Small intestine (tissue), 7 donors: ENCODE results near the gene UGT3A2. TPM values are rescaled to one million over a fixed set of nuclear protein-coding genes. Genes with fewer than 3 reads are reported as not detected.

Experiments used
- DNase-seq, 2 donors: peaks; one replicate each; pipeline versions ENCODE4 v3.0.0 to v3.0.0-alpha.2; 2013
- FAIRE-seq: peaks from 2 replicates; lab custom pipeline; 2012; peaks lifted over from hg19 to GRCh38; lab: Jason Lieb, UNC
- H3K27ac ChIP-seq, 3 donors: one replicate each; pipeline ENCODE4 v1.5.1; 2013; ENCODE audit warnings: low read length in 2 of 3, mild to moderate bottlenecking in 2 of 3, control low read depth in 1 of 3, inconsistent platforms in 1 of 3, low read depth in 1 of 3, moderate library complexity in 1 of 3
- H3K27me3 ChIP-seq, 3 donors: one replicate each; pipeline ENCODE4 v1.6.1; 2013; ENCODE audit warnings: low read length in 3 of 3, inconsistent platforms in 1 of 3; ENCODE audit not compliant: control insufficient read depth in 3 of 3, insufficient read depth in 3 of 3
- H3K36me3 ChIP-seq, 3 donors: one replicate each; pipeline ENCODE4 v1.6.1; 2013; ENCODE audit warnings: low read length in 3 of 3, inconsistent platforms in 1 of 3, low read depth in 1 of 3, mild to moderate bottlenecking in 1 of 3, moderate library complexity in 1 of 3; ENCODE audit not compliant: control insufficient read depth in 3 of 3, insufficient read depth in 2 of 3
- H3K4me1 ChIP-seq, 3 donors: one replicate each; pipeline ENCODE4 v1.6.1; 2013; ENCODE audit warnings: low read length in 2 of 3, inconsistent platforms in 1 of 3, low read depth in 1 of 3, mild to moderate bottlenecking in 1 of 3, moderate library complexity in 1 of 3; ENCODE audit not compliant: control insufficient read depth in 3 of 3, insufficient read depth in 2 of 3
- H3K4me3 ChIP-seq, 3 donors: one replicate each; pipeline ENCODE4 v1.5.1; 2013; ENCODE audit warnings: low read length in 3 of 3, control low read depth in 1 of 3, inconsistent platforms in 1 of 3, low read depth in 1 of 3, mild to moderate bottlenecking in 1 of 3, moderate library complexity in 1 of 3
- H3K9me3 ChIP-seq, 2 donors: one replicate each; pipeline ENCODE4 v1.6.1; 2013; ENCODE audit warnings: low read depth in 1 of 2, low read length in 1 of 2; ENCODE audit not compliant: control insufficient read depth in 2 of 2, insufficient read depth in 1 of 2
- WGBS, 3 donors: extraction: QIAGEN DNeasy Blood & Tissue Kit; methylation state at CpG; one replicate each; pipeline ENCODE4 v1.1.7; 2013; 5-methylcytosine and 5-hydroxymethylcytosine counted together
- polyA plus RNA-seq, 4 donors: library from polyadenylated mRNA; stranded (reverse) in 3 of 4; unstranded in 1 of 4; fragments of 200-250 nt in 3 of 4; fragments of 120-200 nt in 1 of 4; gene quantifications; one replicate each; pipeline versions ENCODE4 v1.2.1 to v1.2.3, GENCODE V29; 2013
- donor health status: healthy with polysubstance abuse.
- donor health status: control.
- donor health status: control.
- donor health status: Bipolar disorder and iron deficiency.
- donor health status: healthy.

Gene UGT3A2
- polyA plus RNA-seq, 4 donors: 0.42 to 6.9 TPM; not detected in 2

- Histone ChIP-seq H3K27me3 (no peaks in the 10 kb centered on the region), H3K4me3 (no peak overlapping the region), H3K27ac (no peak overlapping the region), H3K36me3 (no peaks in the 10 kb centered on the region), H3K4me1 (peaks cover 0 to 2% (median 0%) of the 10 kb centered on the region in 3 donors), H3K9me3 (no peaks in the 10 kb centered on the region)
- DNase-seq (no peak), FAIRE-seq (no peak)
- 65 to 78% (median 68%) methylated on average over 10 of the region's 10 CpGs for WGBS, 3 donors
Measured at GRCh38 chr5:36078430-36078829, 11.7 kb upstream of the UGT3A2 start.

GRCh38 chr5:36073595-36074216 lies 7.0 kb upstream of the UGT3A2 start:
- DNase-seq: peak; percentile 2 to 12
- peak overlapping the region in 1 of 3 donors; percentile 68 for H3K27ac ChIP-seq
- H3K27me3 ChIP-seq: peaks cover 0 to 4% (median 0%) of the 10 kb centered on the region in 3 donors
- H3K4me3 ChIP-seq: no peak overlapping the region
- WGBS, 3 donors: 68 to 78% (median 72%) methylated on average over 3 of the region's 3 CpGs
- no peaks in the 10 kb centered on the region for H3K36me3 ChIP-seq
- FAIRE-seq: no peak
- no peaks in the 10 kb centered on the region for H3K9me3 ChIP-seq
- H3K4me1 ChIP-seq: peaks cover 0 to 2% (median 0%) of the 10 kb centered on the region in 3 donors

- H3K9me3 ChIP-seq: no peaks in the 10 kb centered on the region
- H3K36me3 ChIP-seq: no peaks in the 10 kb centered on the region
- WGBS, 3 donors: 7 to 26% (median 15%) methylated on average over 9 of the region's 9 CpGs
- H3K4me1 ChIP-seq: peaks cover 0 to 2% (median 0%) of the 10 kb centered on the region in 3 donors
- H3K27ac ChIP-seq: peak overlapping the region in 1 of 3 donors; percentile 11
- peaks cover 0 to 21% (median 2%) of the 10 kb centered on the region in 3 donors for H3K27me3 ChIP-seq
- DNase-seq (peak in 1 of 2 donors; percentile 38), FAIRE-seq (no peak)
- H3K4me3 ChIP-seq: peak overlapping the region in 1 of 3 donors; percentile 46
Measured at GRCh38 chr5:36070687-36071571, 4.2 kb upstream of the UGT3A2 start.

GRCh38 chr5:36068751-36069281 lies 2.1 kb upstream of the UGT3A2 start:
- H3K4me1 ChIP-seq: peaks cover 0 to under 1% (median 0%) of the 10 kb centered on the region in 3 donors
- peaks cover 0 to 30% (median 5%) of the 10 kb centered on the region in 3 donors for H3K27me3 ChIP-seq
- no peak for DNase-seq
- FAIRE-seq: no peak
- no peak overlapping the region for H3K4me3 ChIP-seq
- H3K9me3 ChIP-seq: no peaks in the 10 kb centered on the region
- H3K36me3 ChIP-seq: no peaks in the 10 kb centered on the region
- 93 to 98% (median 94%) methylated on average over 5 of the region's 5 CpGs for WGBS, 3 donors
- no peak overlapping the region for H3K27ac ChIP-seq

- no peak for DNase-seq
- FAIRE-seq: no peak
- H3K9me3 ChIP-seq: no peaks in the 10 kb centered on the region
- no peaks in the 10 kb centered on the region for H3K36me3 ChIP-seq
- H3K27me3 ChIP-seq: peaks cover 0 to 29% (median 5%) of the 10 kb centered on the region in 3 donors
- H3K4me1 ChIP-seq: no peaks in the 10 kb centered on the region
- H3K4me3 ChIP-seq: peak overlapping the region in 1 of 3 donors; percentile 13
- no peak overlapping the region for H3K27ac ChIP-seq
- WGBS, 3 donors: 31 to 43% (median 37%) methylated on average over 13 of the region's 13 CpGs
Measured at GRCh38 chr5:36066001-36066539, 612 bp downstream of the UGT3A2 start.

DNA sequence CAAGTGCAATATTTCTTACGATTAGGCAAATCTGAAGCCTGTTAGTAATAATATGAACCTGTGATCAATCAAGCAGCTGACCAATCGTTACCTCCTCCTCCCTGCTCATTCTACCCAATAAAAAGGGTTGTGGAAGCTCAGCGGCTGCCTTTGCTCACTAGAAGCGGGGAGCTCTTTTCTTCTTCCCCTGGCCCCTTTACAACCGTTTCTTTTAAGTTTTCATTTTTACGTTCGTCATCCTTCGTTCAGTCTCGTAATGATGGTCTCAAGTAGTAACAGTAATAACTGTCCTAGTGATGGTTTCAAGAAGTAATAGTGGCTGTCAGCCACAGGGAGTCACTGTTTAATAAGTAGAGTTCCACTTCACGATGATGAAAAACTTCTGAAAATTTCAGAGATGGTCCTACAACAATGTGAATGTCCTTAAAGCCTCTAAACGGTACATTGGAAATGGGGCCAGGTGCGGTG lies 6.2 kb downstream of the UGT3A2 start:
- 68 to 74% (median 69%) methylated on average over 12 of the region's 12 CpGs for WGBS, 3 donors
- no peak for FAIRE-seq

GRCh38 chr5:36059571-36060419 lies 6.9 kb downstream of the UGT3A2 start:
- Histone ChIP-seq H3K27ac (no peak overlapping the region), H3K9me3 (no peaks in the 10 kb centered on the region), H3K27me3 (peaks cover 0 to 3% (median 0%) of the 10 kb centered on the region in 3 donors), H3K36me3 (no peaks in the 10 kb centered on the region), H3K4me1 (no peaks in the 10 kb centered on the region), H3K4me3 (no peak overlapping the region)
- WGBS, 3 donors: 56 to 63% (median 62%) methylated on average over 5 of the region's 5 CpGs
- FAIRE-seq (no peak), DNase-seq (no peak)

More for the DNA sequence above, 6.2 kb downstream of the UGT3A2 start:
- DNase-seq: no peak
- Histone ChIP-seq H3K36me3 (no peaks in the 10 kb centered on the region), H3K9me3 (no peaks in the 10 kb centered on the region), H3K4me1 (no peaks in the 10 kb centered on the region), H3K27me3 (peaks cover 0 to 7% (median 0%) of the 10 kb centered on the region in 3 donors), H3K4me3 (no peak overlapping the region), H3K27ac (no peak overlapping the region)
